Hepatocyte (in vitro differentiated cells): ENCODE results near the gene TIRAP. TPM values are rescaled to one million over a fixed set of nuclear protein-coding genes. Genes with fewer than 3 reads are reported as not detected.
A peak's percentile ranks its signal among the peaks of the same experiment; 100 is the strongest.

Experiments
- DNase-seq: peaks from one replicate; pipeline ENCODE4 v3.0.0-alpha.2; 2016; ENCODE audit warnings: low spot score
- H2AFZ ChIP-seq: fragments of 200-600 bp; sonication (generic); 2 replicates; pipeline ENCODE4 v1.6.0; 2016; ENCODE audit warnings: antibody characterized with exemption, mild to moderate bottlenecking
- H3K27ac ChIP-seq: fragments of 200-600 bp; sonication (generic); 2 replicates; pipeline ENCODE4 v1.5.1; 2016; ENCODE audit warnings: mild to moderate bottlenecking
- H3K27me3 ChIP-seq: fragments of 200-600 bp; sonication (generic); 2 replicates; pipeline ENCODE4 v1.6.1; 2016
- H3K36me3 ChIP-seq: fragments of 200-600 bp; sonication (generic); replicated peaks from 2 replicates; pipeline ENCODE4 v1.5.1; 2016; ENCODE audit warnings: low read depth; ENCODE audit not compliant: insufficient read depth
- H3K4me1 ChIP-seq: fragments of 200-600 bp; sonication (generic); 2 replicates; pipeline ENCODE4 v1.5.1; 2016; ENCODE audit warnings: mild to moderate bottlenecking, moderate library complexity; ENCODE audit not compliant: insufficient read depth
- H3K4me2 ChIP-seq: fragments of 200-600 bp; sonication (generic); 2 replicates; pipeline ENCODE4 v1.6.0; 2016
- H3K4me3 ChIP-seq: fragments of 200-600 bp; sonication (generic); 2 replicates; pipeline ENCODE4 v1.5.1; 2016; ENCODE audit warnings: mild to moderate bottlenecking
- H3K79me2 ChIP-seq: fragments of 200-600 bp; sonication (generic); 2 replicates; pipeline ENCODE4 v1.6.0; 2017; ENCODE audit warnings: mild to moderate bottlenecking
- H3K9me2 ChIP-seq: fragments of 200-600 bp; sonication (generic); replicated peaks from 2 replicates; pipeline ENCODE4 v1.6.0; 2017; ENCODE audit warnings: mild to moderate bottlenecking; ENCODE audit not compliant: insufficient read depth
- H3K9me3 ChIP-seq: fragments of 200-600 bp; sonication (generic); 2 replicates; pipeline ENCODE4 v1.5.1; 2016; ENCODE audit warnings: low read depth, mild to moderate bottlenecking
- H4K20me1 ChIP-seq: fragments of 200-600 bp; sonication (generic); 2 replicates; pipeline ENCODE4 v1.6.0; 2016; ENCODE audit warnings: mild to moderate bottlenecking; ENCODE audit not compliant: insufficient read depth, poor library complexity, severe bottlenecking
- CTCF ChIP-seq: fragments of 200-600 bp; sonication (generic); IDR thresholded peaks from 2 replicates; pipeline ENCODE4 v1.5.1; 2016; ENCODE audit warnings: antibody characterized with exemption, mild to moderate bottlenecking; ENCODE audit not compliant: poor library complexity
- EZH2 ChIP-seq: fragments of 200-600 bp; sonication (generic); IDR thresholded peaks from 2 replicates; pipeline ENCODE4 v1.6.1; 2016; ENCODE audit warnings: antibody characterized with exemption, mild to moderate bottlenecking, borderline replicate concordance
- EZH2phosphoT487 ChIP-seq: fragments of 200-600 bp; sonication (generic); IDR thresholded peaks from one replicate; pipeline ENCODE4 v1.6.1; 2018; ENCODE audit warnings: antibody characterized with exemption, mild to moderate bottlenecking, low read depth, moderate library complexity; ENCODE audit not compliant: unreplicated experiment, severe bottlenecking
- WGBS: methylation state at CpG from one replicate; pipeline ENCODE4 v1.1.6; 2016; ENCODE audit warnings: low lambda C conversion rate; ENCODE audit errors: missing lambda C conversion rate; 5-methylcytosine and 5-hydroxymethylcytosine counted together
- polyA plus RNA-seq: library from polyadenylated mRNA; unstranded; fragments of >200 nt; fragmentation: Nextera tagmentation; extraction: Ambion mirVana; gene quantifications from 2 replicates; pipeline ENCODE4 v1.2.1, GENCODE V29; 2016
- total RNA-seq: library from RNA; depleted of rRNA; stranded (reverse); fragments of >200 nt; gene quantifications from 2 replicates; pipeline ENCODE4 v1.2.3, GENCODE V29; 2014

Gene TIRAP
- total and polyA plus RNA-seq, 2 experiments from 2014 or later = 5.3 to 6.4 TPM

GRCh38 chr11:126335463-126335760, 52.5 kb downstream of the TIRAP start:
- Histone ChIP-seq H3K4me3 (no peak overlapping the region), H2AFZ (no peak overlapping the region), H4K20me1 (no peaks in the 10 kb centered on the region), H3K9me3 (no peaks in the 10 kb centered on the region), H3K9me2 (no peaks in the 10 kb centered on the region), H3K27me3 (no peaks in the 10 kb centered on the region), H3K27ac (no peak overlapping the region), H3K36me3 (no peaks in the 10 kb centered on the region), H3K4me1 (peaks cover 25% of the 10 kb centered on the region), H3K4me2 (no peak overlapping the region), H3K79me2 (no peaks in the 10 kb centered on the region)
- no peak for DNase-seq
- no peak for TF ChIP-seq EZH2
- no peak for TF ChIP-seq EZH2phosphoT487
- TF ChIP-seq CTCF = no peak
- WGBS = 94% methylated on average over 5 of the region's 5 CpGs

GRCh38 chr11:126336138-126336541, 53.2 kb downstream of the TIRAP start:
- peaks cover 27% of the 10 kb centered on the region for H3K4me1 ChIP-seq

GRCh38 chr11:126336671-126337101, 53.8 kb downstream of the TIRAP start:
- no peaks in the 10 kb centered on the region for H3K9me3 ChIP-seq
- H3K36me3 ChIP-seq = no peaks in the 10 kb centered on the region
- no peak overlapping the region for H3K4me2 ChIP-seq
- no peaks in the 10 kb centered on the region for H3K9me2 ChIP-seq
- WGBS = 76% methylated on average over 9 of the region's 9 CpGs
- H3K27me3 ChIP-seq = no peaks in the 10 kb centered on the region
- H2AFZ ChIP-seq = no peak overlapping the region
- peaks cover 32% of the 10 kb centered on the region for H3K4me1 ChIP-seq
- H3K79me2 ChIP-seq = no peaks in the 10 kb centered on the region
- TF ChIP-seq EZH2 = no peak
- no peak overlapping the region for H3K4me3 ChIP-seq
- H3K27ac ChIP-seq = peak overlapping the region; percentile 9
- no peaks in the 10 kb centered on the region for H4K20me1 ChIP-seq
- no peak for DNase-seq

More at GRCh38 chr11:126336138-126336541, 53.2 kb downstream of the TIRAP start:
- no peak for TF ChIP-seq EZH2phosphoT487
- H3K9me2 ChIP-seq = no peaks in the 10 kb centered on the region
- H3K9me3 ChIP-seq = no peaks in the 10 kb centered on the region
- H3K4me2 ChIP-seq = no peak overlapping the region
- 81% methylated on average over 8 of the region's 8 CpGs for WGBS
- no peak overlapping the region for H3K27ac ChIP-seq
- H3K4me3 ChIP-seq = no peak overlapping the region
- H4K20me1 ChIP-seq = no peaks in the 10 kb centered on the region
- H2AFZ ChIP-seq = no peak overlapping the region
- H3K79me2 ChIP-seq = no peaks in the 10 kb centered on the region
- H3K27me3 ChIP-seq = no peaks in the 10 kb centered on the region
- DNase-seq = no peak
- no peaks in the 10 kb centered on the region for H3K36me3 ChIP-seq

- no peak overlapping the region for H3K4me2 ChIP-seq
- no peaks in the 10 kb centered on the region for H3K9me2 ChIP-seq
- peaks cover 35% of the 10 kb centered on the region for H3K4me1 ChIP-seq
- no peaks in the 10 kb centered on the region for H3K79me2 ChIP-seq
- H3K27ac ChIP-seq = peak overlapping the region; percentile 9
- no peaks in the 10 kb centered on the region for H3K36me3 ChIP-seq
- H3K4me3 ChIP-seq = no peak overlapping the region
- no peak overlapping the region for H2AFZ ChIP-seq
- no peaks in the 10 kb centered on the region for H4K20me1 ChIP-seq
- no peak for DNase-seq
- TF ChIP-seq CTCF = no peak
- no peak for TF ChIP-seq EZH2phosphoT487
- no peak for TF ChIP-seq EZH2
- WGBS = 58% methylated on average over 4 of the region's 4 CpGs
- no peaks in the 10 kb centered on the region for H3K9me3 ChIP-seq
- no peaks in the 10 kb centered on the region for H3K27me3 ChIP-seq
Observed at GRCh38 chr11:126337126-126337473, 54.2 kb downstream of the TIRAP start.
